HG02870 (cell line): ENCODE measurements around the gene OR51B6.
"Not testable (repeated sequence)": the region's sequence is repeated elsewhere in the genome, so short reads cannot be mapped to it uniquely, and the experiment has no call there.

Source experiments
- ATAC-seq: cut with Tn5 transposase; IDR thresholded peaks from one replicate; pipeline ENCODE4 v1.9.1; 2021; ENCODE audit warnings: mild to moderate bottlenecking, moderate library complexity; ENCODE audit not compliant: unreplicated experiment

OR51B6 gene

GRCh38 chr11:5351208-5351607 is at the start of gene OR51B6:
TSS of gene OR51B6 (plus strand) at chr11:5351508. CDS start at chr11:5351508, 0 bp downstream.
- no peak for ATAC-seq

- ATAC-seq = no peak
Measured at GRCh38 chr11:5301846-5302245, 49.5 kb upstream of the OR51B6 start, which contains the start of gene OR51B4. TSS of gene OR51B4 (minus strand) at chr11:5301946. CDS start at chr11:5301946, 0 bp downstream.

GRCh38 chr11:5303626-5304025 is 47.7 kb upstream of the OR51B6 start:
- ATAC-seq = no peak

- no peak for ATAC-seq
Measured at GRCh38 chr11:5304046-5304445, 47.3 kb upstream of the OR51B6 start.

- ATAC-seq = no peak
Measured at GRCh38 chr11:5307256-5308019, 43.9 kb upstream of the OR51B6 start.

- no peak for ATAC-seq
Measured at GRCh38 chr11:5310423-5310822, 40.9 kb upstream of the OR51B6 start.

- not testable (repeated sequence) for ATAC-seq
Measured at GRCh38 chr11:5313326-5314023, 37.8 kb upstream of the OR51B6 start.

- no peak for ATAC-seq
Measured at GRCh38 chr11:5317292-5317691, 34.0 kb upstream of the OR51B6 start.

- ATAC-seq = no peak
Measured at GRCh38 chr11:5324197-5324596, 27.1 kb upstream of the OR51B6 start, which contains the start of gene OR51B2. TSS of gene OR51B2 (minus strand) at chr11:5324297. CDS start at chr11:5324297, 0 bp downstream.

- no peak for ATAC-seq
Measured at GRCh38 chr11:5335170-5335569, 16.1 kb upstream of the OR51B6 start.

- ATAC-seq = no peak
Measured at GRCh38 chr11:5336331-5336730, 15.0 kb upstream of the OR51B6 start.

- ATAC-seq = not testable (repeated sequence)
Measured at GRCh38 chr11:5337253-5337652, 14.1 kb upstream of the OR51B6 start.

GRCh38 chr11:5339771-5340322 is 11.5 kb upstream of the OR51B6 start:
- no peak for ATAC-seq

GRCh38 chr11:5343474-5344335 is 7.6 kb upstream of the OR51B6 start, which contains the start of gene OR51B5:
TSS of gene OR51B5 (minus strand) at chr11:5343524. CDS start at chr11:5343524, 0 bp downstream.
- no peak for ATAC-seq

GRCh38 chr11:5345831-5346230 is 5.5 kb upstream of the OR51B6 start:
- ATAC-seq = no peak

- no peak for ATAC-seq
Measured at GRCh38 chr11:5348551-5349194, 2.6 kb upstream of the OR51B6 start.

- ATAC-seq = no peak
Measured at GRCh38 chr11:5349550-5349949, 1.8 kb upstream of the OR51B6 start.

- ATAC-seq = not testable (repeated sequence)
Measured at GRCh38 chr11:5356031-5356430, 4.7 kb downstream of the OR51B6 start.

- ATAC-seq = no peak
Measured at GRCh38 chr11:5362017-5362625, 10.8 kb downstream of the OR51B6 start.

GRCh38 chr11:5363679-5364078 is 12.4 kb downstream of the OR51B6 start:
- no peak for ATAC-seq
